Endothelial cell of umbilical vein (primary cell): ENCODE results near the gene TRAPPC13. TPM values are rescaled to one million over a fixed set of nuclear protein-coding genes. Genes with fewer than 3 reads are reported as not detected.

ENCODE experiments used
- BruUV-seq: library from RNA; stranded (reverse); fragments of 400-500 nt; replicated peaks from 2 replicates; lab custom pipeline; 2021; lab: Mats Ljungman, UMichigan
- CTCF ChIA-PET: fragments of 300-600, 350-600 bp; sonication (Branson Sonifier 250); formaldehyde crosslinking; loops from one replicate; lab custom pipeline; 2021; ENCODE audit warnings: antibody characterized with exemption, inconsistent platforms; lab: Charles Lee
- POLR2A ChIA-PET: fragments of 300-600, 350-600 bp; sonication (Branson Sonifier 250); formaldehyde crosslinking; loops from one replicate; lab custom pipeline; 2021; ENCODE audit warnings: antibody characterized with exemption, inconsistent platforms; lab: Charles Lee
- DNase-seq: peaks from one replicate; pipeline ENCODE4 v3.0.0-alpha.2; 2011; ENCODE audit warnings: low read depth, low spot score
- FAIRE-seq: peaks from 2 replicates; lab custom pipeline; 2011; peaks lifted over from hg19 to GRCh38; lab: Jason Lieb, UNC
- H2AFZ ChIP-seq: 2 replicates; pipeline ENCODE4 v1.6.0; 2012; ENCODE audit warnings: low read depth, low read length, control low read depth, inconsistent platforms
- H3K27ac ChIP-seq: 2 replicates; pipeline ENCODE4 v1.5.1; 2011; ENCODE audit warnings: low read depth, mild to moderate bottlenecking, control low read depth, low read length, moderate library complexity; ENCODE audit not compliant: insufficient read depth
- H3K27me3 ChIP-seq, 2 experiments: 2 replicates each; pipeline versions ENCODE4 v1.6.0 to v1.6.1; 2011; ENCODE audit warnings: low read length in 2 of 2, mixed read lengths in 1 of 2; ENCODE audit not compliant: control insufficient read depth in 2 of 2, insufficient read depth in 2 of 2
- H3K36me3 ChIP-seq, 2 experiments: 2 replicates in 1 of 2; 3 replicates in 1 of 2; pipeline ENCODE4 v1.5.1; 2011; ENCODE audit warnings: low read length in 2 of 2, mild to moderate bottlenecking in 1 of 2, moderate library complexity in 1 of 2; ENCODE audit not compliant: control insufficient read depth in 2 of 2, insufficient read depth in 2 of 2; ENCODE audit errors: extremely low read depth in 1 of 2
- H3K4me1 ChIP-seq: 3 replicates; pipeline ENCODE4 v1.5.1; 2011; ENCODE audit warnings: mild to moderate bottlenecking, low read length; ENCODE audit not compliant: control insufficient read depth, insufficient read depth; ENCODE audit errors: extremely low read depth
- H3K4me2 ChIP-seq: 2 replicates; pipeline ENCODE4 v1.6.1; 2011; ENCODE audit warnings: low read length, control low read depth, mixed read lengths; ENCODE audit not compliant: insufficient read depth
- H3K4me3 ChIP-seq, 3 experiments: fragments of 200-600 bp in 1 of 3; sonication (generic), shearing (Covaris generic) in 1 of 3; replicated peaks in 1 of 3; 2 replicates each; pipeline ENCODE4 v1.5.1; 2011 to 2016; ENCODE audit warnings: control low read depth in 3 of 3, low read length in 3 of 3, mild to moderate bottlenecking in 2 of 3, inconsistent platforms in 1 of 3, low read depth in 1 of 3, moderate library complexity in 1 of 3; ENCODE audit not compliant: insufficient read depth in 1 of 3
- H3K79me2 ChIP-seq: 2 replicates; pipeline ENCODE4 v1.6.0; 2012; ENCODE audit warnings: low read length, inconsistent platforms; ENCODE audit not compliant: control insufficient read depth, insufficient read depth
- H3K9ac ChIP-seq: replicated peaks from 2 replicates; pipeline ENCODE3; 2011; ENCODE audit warnings: low read length, control low read depth; ENCODE audit not compliant: insufficient read depth; ENCODE audit errors: extremely low read depth
- H3K9me1 ChIP-seq: replicated peaks from 3 replicates; pipeline ENCODE4 v1.6.0; 2011; ENCODE audit warnings: mild to moderate bottlenecking, low read length; ENCODE audit not compliant: control insufficient read depth, insufficient read depth; ENCODE audit errors: extremely low read depth
- H3K9me3 ChIP-seq: replicated peaks from 2 replicates; pipeline ENCODE4 v1.5.1; 2012; ENCODE audit warnings: low read length, inconsistent platforms; ENCODE audit not compliant: control insufficient read depth, insufficient read depth
- H4K20me1 ChIP-seq: replicated peaks from 2 replicates; pipeline ENCODE3; 2011; ENCODE audit warnings: mild to moderate bottlenecking, low read length; ENCODE audit not compliant: control insufficient read depth, insufficient read depth; ENCODE audit errors: extremely low read depth
- EZH2 ChIP-seq: IDR thresholded peaks from 2 replicates; pipeline ENCODE4 v1.6.1; 2012; ENCODE audit warnings: borderline replicate concordance, low read depth, mild to moderate bottlenecking, moderate library complexity, low read length, inconsistent platforms; ENCODE audit not compliant: severe bottlenecking
- FOS ChIP-seq: IDR thresholded peaks from 2 replicates; pipeline ENCODE4 v1.6.1; 2011; ENCODE audit warnings: mild to moderate bottlenecking, low read length, moderate library complexity, borderline replicate concordance; ENCODE audit not compliant: insufficient read depth
- GATA2 ChIP-seq: IDR thresholded peaks from 2 replicates; pipeline ENCODE4 v1.7.0; 2011; ENCODE audit warnings: low read depth, mild to moderate bottlenecking, moderate library complexity, mixed read lengths, low read length; ENCODE audit not compliant: insufficient read length, insufficient read depth
- JUN ChIP-seq: IDR thresholded peaks from 2 replicates; pipeline ENCODE4 v1.6.1; 2011; ENCODE audit warnings: borderline replicate concordance, low read depth; ENCODE audit not compliant: insufficient read length, insufficient read depth
- MYC ChIP-seq: IDR thresholded peaks from one replicate; pipeline ENCODE4 v1.6.1; 2011; ENCODE audit warnings: mild to moderate bottlenecking, low read depth, low read length
- POLR2A ChIP-seq: IDR thresholded peaks from 2 replicates; pipeline ENCODE4 v1.6.1; 2012; ENCODE audit warnings: low read depth, mild to moderate bottlenecking, control low read depth, low read length
- POLR2AphosphoS5 ChIP-seq: IDR thresholded peaks from 2 replicates; pipeline ENCODE4 v1.6.1; 2012; ENCODE audit warnings: low read depth, mild to moderate bottlenecking, control low read depth, low read length, moderate library complexity; ENCODE audit not compliant: insufficient read depth
- dilution Hi-C: fragments of 300-500 bp; cut with MboI; formaldehyde crosslinking; loops from one replicate; pipeline ENCODE4 v1.15.0; 2019; ENCODE audit warnings: low sequenced_read_pairs; ENCODE audit not compliant: extremely low pct_ligation_motif_present
- intact Hi-C: fragments of 100-400 bp; cut with micrococcal nuclease; formaldehyde crosslinking; loops from one replicate; pipeline ENCODE4 v1.10.0; 2022
- polyA plus RNA-seq, 4 experiments: library from polyadenylated mRNA; depleted of rRNA in 3 of 4; stranded (reverse) in 3 of 4; unstranded in 1 of 4; fragments of >200 nt; gene quantifications; 2 replicates each; pipeline versions ENCODE4 v1.2.1 to v1.2.3, GENCODE V29; 2011 to 2012; ENCODE audit warnings: missing spikeins in 1 of 4
- total RNA-seq: library from RNA; stranded (reverse); gene quantifications from 2 replicates; pipeline ENCODE4 v1.2.3, GENCODE V29; 2021
- TF ChIP-seq, protein P1 (sequence below), 2 donors: IDR thresholded peaks; 1 replicate in 1 of 2; 2 replicates in 1 of 2; pipeline ENCODE4 v1.5.1; 2011; ENCODE audit warnings: low read length in 2 of 2, mild to moderate bottlenecking in 2 of 2, moderate library complexity in 2 of 2, control low read depth in 1 of 2, inconsistent platforms in 1 of 2, low read depth in 1 of 2; ENCODE audit not compliant: insufficient read depth in 1 of 2; ENCODE audit errors: extremely low read depth in 1 of 2
- TF ChIP-seq, protein P2 (sequence below): IDR thresholded peaks from 2 replicates; pipeline ENCODE4 v1.6.1; 2011; ENCODE audit not compliant: insufficient read depth, insufficient read length

The TRAPPC13 gene
- total and polyA plus RNA-seq, 2 donors (not counting 3 experiments of a cell fraction or from before 2014, with no cell fraction given), result 7.7 to 24.0 TPM

DNA sequence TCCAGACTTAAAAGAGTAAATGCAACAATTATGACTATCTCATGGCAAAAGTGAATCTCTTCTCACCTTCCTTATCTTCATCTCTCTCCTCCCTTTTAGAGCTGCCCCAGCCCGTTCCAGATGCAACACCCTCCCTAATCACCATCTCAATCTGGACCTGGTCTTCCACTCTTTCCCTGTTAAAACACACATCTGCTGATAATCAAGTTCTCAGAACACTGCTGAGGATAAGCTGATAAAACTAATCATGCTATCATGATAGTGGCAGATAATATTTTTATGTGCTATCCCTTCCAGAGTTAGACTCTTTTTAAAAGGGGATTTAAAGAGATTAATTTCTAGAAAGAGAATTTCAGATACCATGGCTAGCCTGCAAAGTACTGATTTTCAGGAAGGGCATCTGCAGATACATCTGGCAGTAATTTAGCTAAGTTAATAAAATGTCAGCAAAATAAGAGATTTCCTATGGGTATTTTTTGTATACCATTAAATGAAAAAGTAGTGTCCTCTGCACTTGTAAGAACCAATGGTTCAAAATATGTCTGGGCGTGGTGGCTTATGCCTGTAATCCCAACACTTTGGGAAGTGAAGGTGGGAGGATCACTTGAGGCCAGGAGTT, 79.9 kb downstream of the TRAPPC13 start:
- CTCF ChIA-PET, result interaction anchor here (1.0 kb wide), 1 partner anchor 22 kb away, joined by 3 read pairs; no protein-coding TSS in a partner anchor
- no TSS peak for BruUV-seq

More for the DNA sequence above, 79.9 kb downstream of the TRAPPC13 start:
- no peak overlapping the region for H3K27ac ChIP-seq
- H3K36me3 ChIP-seq, result peaks cover 0 to 2% of the 10 kb centered on the region in 2 experiments
- no peaks in the 10 kb centered on the region for H3K9me1 ChIP-seq
- FAIRE-seq (no peak), DNase-seq (no peak)
- H2AFZ ChIP-seq, result no peak overlapping the region
- H4K20me1 ChIP-seq, result no peaks in the 10 kb centered on the region
- POLR2A ChIA-PET, result no interaction called here
- no peaks in the 10 kb centered on the region for H3K79me2 ChIP-seq
- dilution Hi-C loops (no loop called here), intact Hi-C loops (no loop called here)
- no peak overlapping the region for H3K9ac ChIP-seq
- TF ChIP-seq, protein P1, sequence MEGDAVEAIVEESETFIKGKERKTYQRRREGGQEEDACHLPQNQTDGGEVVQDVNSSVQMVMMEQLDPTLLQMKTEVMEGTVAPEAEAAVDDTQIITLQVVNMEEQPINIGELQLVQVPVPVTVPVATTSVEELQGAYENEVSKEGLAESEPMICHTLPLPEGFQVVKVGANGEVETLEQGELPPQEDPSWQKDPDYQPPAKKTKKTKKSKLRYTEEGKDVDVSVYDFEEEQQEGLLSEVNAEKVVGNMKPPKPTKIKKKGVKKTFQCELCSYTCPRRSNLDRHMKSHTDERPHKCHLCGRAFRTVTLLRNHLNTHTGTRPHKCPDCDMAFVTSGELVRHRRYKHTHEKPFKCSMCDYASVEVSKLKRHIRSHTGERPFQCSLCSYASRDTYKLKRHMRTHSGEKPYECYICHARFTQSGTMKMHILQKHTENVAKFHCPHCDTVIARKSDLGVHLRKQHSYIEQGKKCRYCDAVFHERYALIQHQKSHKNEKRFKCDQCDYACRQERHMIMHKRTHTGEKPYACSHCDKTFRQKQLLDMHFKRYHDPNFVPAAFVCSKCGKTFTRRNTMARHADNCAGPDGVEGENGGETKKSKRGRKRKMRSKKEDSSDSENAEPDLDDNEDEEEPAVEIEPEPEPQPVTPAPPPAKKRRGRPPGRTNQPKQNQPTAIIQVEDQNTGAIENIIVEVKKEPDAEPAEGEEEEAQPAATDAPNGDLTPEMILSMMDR (IDR thresholded peaks at IDR 0.05; ENCODE audit: extremely low read depth in 1 of 2, insufficient read depth in 1 of 2, low read depth in 1 of 2, low read length in 2 of 2), result no peak
- no peak for TF ChIP-seq POLR2AphosphoS5
- no peak for TF ChIP-seq EZH2
- no peak for TF ChIP-seq FOS
- TF ChIP-seq, protein P2, sequence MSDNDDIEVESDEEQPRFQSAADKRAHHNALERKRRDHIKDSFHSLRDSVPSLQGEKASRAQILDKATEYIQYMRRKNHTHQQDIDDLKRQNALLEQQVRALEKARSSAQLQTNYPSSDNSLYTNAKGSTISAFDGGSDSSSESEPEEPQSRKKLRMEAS, result no peak
- no peak for TF ChIP-seq MYC
- TF ChIP-seq GATA2, result no peak
- no peak for TF ChIP-seq POLR2A
- TF ChIP-seq JUN, result no peak
- H3K4me1 ChIP-seq, result no peaks in the 10 kb centered on the region
- no peaks in the 10 kb centered on the region for H3K9me3 ChIP-seq
- H3K4me2 ChIP-seq, result no peak overlapping the region
- H3K27me3 ChIP-seq, result no peaks in the 10 kb centered on the region
- no peak overlapping the region for H3K4me3 ChIP-seq
